MM.1S (cell line): ENCODE results near the gene HYDIN.
"Not testable (repeated sequence)": the region's sequence is repeated elsewhere in the genome, so short reads cannot be mapped to it uniquely, and the experiment has no call there.

Experiments used
- EZH2 ChIP-seq: fragments of 300-600 bp; sonication (generic); optimal IDR thresholded peaks from 2 replicates; pipeline ENCODE3; 2017; ENCODE audit warnings: low read depth, mild to moderate bottlenecking, antibody characterized with exemption, low read length, mixed read lengths
- EZH2phosphoT487 ChIP-seq: fragments of 300-600 bp; sonication (generic); IDR thresholded peaks from 2 replicates; pipeline ENCODE4 v1.6.1; 2018; ENCODE audit warnings: antibody characterized with exemption, low read length
- TF ChIP-seq, protein P1 (sequence below): fragments of 300-600 bp; sonication (generic); IDR thresholded peaks from 2 replicates; pipeline ENCODE4 v1.5.1; 2016; ENCODE audit warnings: antibody characterized with exemption, low read length, mixed read lengths

DNA sequence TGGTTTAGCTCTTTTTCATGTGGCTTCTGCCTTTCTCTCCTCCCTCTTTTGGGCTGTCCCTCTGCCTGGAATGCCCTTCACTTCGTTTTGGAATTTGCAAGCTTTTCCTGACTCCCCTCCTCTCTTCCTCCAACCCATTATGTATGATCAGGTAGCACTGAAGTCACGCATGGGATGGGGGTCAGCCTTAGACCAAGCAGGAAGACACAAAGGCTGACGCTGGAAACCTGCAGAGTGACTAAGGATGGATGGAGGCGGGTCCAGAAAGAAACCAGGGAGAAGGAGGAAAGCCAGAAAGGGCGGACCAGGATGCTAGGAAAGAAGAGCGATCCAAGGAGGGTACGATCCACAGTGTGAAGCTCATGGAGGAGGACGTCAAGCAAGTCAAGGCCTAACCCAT, 296.8 kb downstream of the HYDIN start:
- TF ChIP-seq, protein P1, sequence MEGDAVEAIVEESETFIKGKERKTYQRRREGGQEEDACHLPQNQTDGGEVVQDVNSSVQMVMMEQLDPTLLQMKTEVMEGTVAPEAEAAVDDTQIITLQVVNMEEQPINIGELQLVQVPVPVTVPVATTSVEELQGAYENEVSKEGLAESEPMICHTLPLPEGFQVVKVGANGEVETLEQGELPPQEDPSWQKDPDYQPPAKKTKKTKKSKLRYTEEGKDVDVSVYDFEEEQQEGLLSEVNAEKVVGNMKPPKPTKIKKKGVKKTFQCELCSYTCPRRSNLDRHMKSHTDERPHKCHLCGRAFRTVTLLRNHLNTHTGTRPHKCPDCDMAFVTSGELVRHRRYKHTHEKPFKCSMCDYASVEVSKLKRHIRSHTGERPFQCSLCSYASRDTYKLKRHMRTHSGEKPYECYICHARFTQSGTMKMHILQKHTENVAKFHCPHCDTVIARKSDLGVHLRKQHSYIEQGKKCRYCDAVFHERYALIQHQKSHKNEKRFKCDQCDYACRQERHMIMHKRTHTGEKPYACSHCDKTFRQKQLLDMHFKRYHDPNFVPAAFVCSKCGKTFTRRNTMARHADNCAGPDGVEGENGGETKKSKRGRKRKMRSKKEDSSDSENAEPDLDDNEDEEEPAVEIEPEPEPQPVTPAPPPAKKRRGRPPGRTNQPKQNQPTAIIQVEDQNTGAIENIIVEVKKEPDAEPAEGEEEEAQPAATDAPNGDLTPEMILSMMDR, result not testable (repeated sequence)
- TF ChIP-seq EZH2, EZH2phosphoT487: not testable (repeated sequence)
